Mesenchymal stem cell (in vitro differentiated cells and primary cell): ENCODE results near the gene AQP2.
A peak's percentile ranks its signal among the peaks of the same experiment; 100 is the strongest.

Source experiments
- DNase-seq: peaks from one replicate; pipeline ENCODE4 v3.0.0-alpha.2; 2013
- H2AFZ ChIP-seq: one replicate; pipeline ENCODE4 v1.6.1; 2013; ENCODE audit warnings: low read depth, mild to moderate bottlenecking, control low read depth, inconsistent platforms, low read length, moderate library complexity
- H2AK5ac ChIP-seq: 2 replicates; pipeline ENCODE4 v1.6.1; 2013; ENCODE audit warnings: low read length, moderate library complexity, mild to moderate bottlenecking, inconsistent platforms; ENCODE audit not compliant: severe bottlenecking
- H2BK120ac ChIP-seq: one replicate; pipeline ENCODE4 v1.6.1; 2013; ENCODE audit warnings: low read depth, mild to moderate bottlenecking, inconsistent platforms, low read length, moderate library complexity
- H2BK12ac ChIP-seq, 2 experiments: one replicate each; pipeline ENCODE4 v1.6.1; 2013; ENCODE audit warnings: inconsistent platforms in 2 of 2, low read length in 2 of 2, mild to moderate bottlenecking in 2 of 2, moderate library complexity in 2 of 2, control low read depth in 1 of 2
- H2BK15ac ChIP-seq: one replicate; pipeline ENCODE4 v1.6.1; 2013; ENCODE audit warnings: mild to moderate bottlenecking, low read depth, inconsistent platforms; ENCODE audit not compliant: poor library complexity, severe bottlenecking
- H2BK5ac ChIP-seq: 2 replicates; pipeline ENCODE4 v1.6.1; 2013; ENCODE audit warnings: low read depth, mild to moderate bottlenecking, low read length, control low read depth, inconsistent platforms; ENCODE audit not compliant: poor library complexity, severe bottlenecking
- H3K14ac ChIP-seq, 2 experiments: one replicate each; pipeline ENCODE4 v1.6.1; 2013; ENCODE audit warnings: inconsistent platforms in 2 of 2, low read length in 2 of 2, control low read depth in 1 of 2, mild to moderate bottlenecking in 1 of 2, moderate library complexity in 1 of 2
- H3K18ac ChIP-seq, 2 experiments: one replicate each; pipeline ENCODE4 v1.6.1; 2013; ENCODE audit warnings: inconsistent platforms in 2 of 2, low read length in 2 of 2, control low read depth in 1 of 2, low read depth in 1 of 2, mild to moderate bottlenecking in 1 of 2
- H3K23ac ChIP-seq, 2 experiments: one replicate each; pipeline ENCODE4 v1.6.1; 2013; ENCODE audit warnings: inconsistent platforms in 2 of 2, low read length in 2 of 2, mild to moderate bottlenecking in 2 of 2, moderate library complexity in 2 of 2, control low read depth in 1 of 2
- H3K27ac ChIP-seq: 2 replicates; pipeline ENCODE4 v1.5.1; 2013; ENCODE audit warnings: mild to moderate bottlenecking, moderate library complexity, low read length, control low read depth, inconsistent platforms; ENCODE audit not compliant: poor library complexity, severe bottlenecking
- H3K27me3 ChIP-seq, 2 experiments: 2 replicates each; pipeline versions ENCODE4 v1.6.1 to v1.7.0; 2013; ENCODE audit warnings: low read length in 2 of 2, mild to moderate bottlenecking in 2 of 2, moderate library complexity in 2 of 2, control low read depth in 1 of 2, inconsistent platforms in 1 of 2; ENCODE audit not compliant: control insufficient read depth in 1 of 2, insufficient read depth in 1 of 2
- H3K36me3 ChIP-seq, 2 experiments: 2 replicates each; pipeline versions ENCODE4 v1.6.1 to v1.7.0; 2013; ENCODE audit warnings: low read length in 2 of 2, control low read depth in 1 of 2, inconsistent platforms in 1 of 2, low read depth in 1 of 2, mild to moderate bottlenecking in 1 of 2; ENCODE audit not compliant: insufficient read depth in 2 of 2, control insufficient read depth in 1 of 2
- H3K4ac ChIP-seq, 2 experiments: one replicate each; pipeline ENCODE4 v1.6.1; 2013; ENCODE audit warnings: inconsistent platforms in 2 of 2, low read length in 2 of 2, mild to moderate bottlenecking in 2 of 2, moderate library complexity in 2 of 2, control low read depth in 1 of 2, low read depth in 1 of 2
- H3K4me1 ChIP-seq: 2 replicates; pipeline ENCODE4 v1.6.1; 2013; ENCODE audit warnings: low read depth, low read length, control low read depth; ENCODE audit not compliant: control insufficient read depth, insufficient read depth
- H3K4me2 ChIP-seq: 2 replicates; pipeline ENCODE4 v1.6.1; 2013; ENCODE audit warnings: low read length, mild to moderate bottlenecking, inconsistent platforms; ENCODE audit not compliant: poor library complexity, severe bottlenecking
- H3K4me3 ChIP-seq, 2 experiments: 2 replicates each; pipeline versions ENCODE4 v1.5.1 to v1.7.0; 2013; ENCODE audit warnings: low read length in 2 of 2, mild to moderate bottlenecking in 2 of 2, control low read depth in 1 of 2, low read depth in 1 of 2; ENCODE audit not compliant: insufficient read depth in 1 of 2
- H3K79me1 ChIP-seq: replicated peaks from 2 replicates; pipeline ENCODE4 v1.6.1; 2013; ENCODE audit warnings: mild to moderate bottlenecking, control low read depth, low read length, inconsistent platforms; ENCODE audit not compliant: poor library complexity, severe bottlenecking
- H3K9ac ChIP-seq: 2 replicates; pipeline ENCODE4 v1.7.0; 2013; ENCODE audit warnings: mild to moderate bottlenecking, low read length, moderate library complexity
- H3K9me3 ChIP-seq: 2 replicates; pipeline ENCODE4 v1.7.0; 2013; ENCODE audit warnings: mild to moderate bottlenecking, low read length; ENCODE audit not compliant: control insufficient read depth
- H4K8ac ChIP-seq: one replicate; pipeline ENCODE4 v1.6.1; 2013; ENCODE audit warnings: inconsistent platforms, mild to moderate bottlenecking, low read length, moderate library complexity
- H4K91ac ChIP-seq: one replicate; pipeline ENCODE4 v1.6.1; 2013; ENCODE audit warnings: mild to moderate bottlenecking, low read length, inconsistent platforms
- WGBS: methylation state at CpG from one replicate; pipeline ENCODE4 v1.1.7; 2013; ENCODE audit warnings: mixed read lengths; 5-methylcytosine and 5-hydroxymethylcytosine counted together

Gene AQP2

GRCh38 chr12:49967042-49967776 is 16.7 kb downstream of the AQP2 start:
- 1% methylated on average over 38 of the region's 40 CpGs for WGBS
- DNase-seq = peak; percentile 84
- Histone ChIP-seq H3K4me1 (peaks cover 23% of the 10 kb centered on the region), H3K36me3 (no peaks in the 10 kb centered on the region), H2BK120ac (no peak overlapping the region), H3K4me3 (peak overlapping the region in 1 of 2 experiments; percentile 76), H2BK12ac (peak overlapping the region; percentile 38 to 60), H2AFZ (peak overlapping the region; percentile 90), H3K9ac (peak overlapping the region; percentile 58), H3K14ac (no peak overlapping the region), H2BK15ac (peak overlapping the region; percentile 74), H3K79me1 (no peaks in the 10 kb centered on the region), H3K9me3 (no peaks in the 10 kb centered on the region), H3K23ac (no peak overlapping the region), H2BK5ac (no peak overlapping the region), H2AK5ac (no peak overlapping the region), H4K8ac (peak overlapping the region; percentile 59), H3K18ac (peak overlapping the region in 1 of 2 experiments; percentile 85), H3K27ac (no peak overlapping the region), H3K27me3 (peaks cover 69 to 77% of the 10 kb centered on the region in 2 experiments), H3K4me2 (peak overlapping the region; percentile 79), H3K4ac (peak overlapping the region in 1 of 2 experiments; percentile 1), H4K91ac (peak overlapping the region; percentile 64)

- Histone ChIP-seq H3K9me3 (no peaks in the 10 kb centered on the region), H3K23ac (no peak overlapping the region), H3K4ac (peak overlapping the region in 1 of 2 experiments; percentile 1), H3K4me3 (peak overlapping the region in 1 of 2 experiments; percentile 76), H2AK5ac (no peak overlapping the region), H2AFZ (no peak overlapping the region), H4K8ac (peak overlapping the region; percentile 4), H3K4me1 (peaks cover 21% of the 10 kb centered on the region), H3K27ac (no peak overlapping the region), H3K27me3 (peaks cover 69 to 75% of the 10 kb centered on the region in 2 experiments), H4K91ac (no peak overlapping the region), H2BK12ac (no peak overlapping the region), H2BK15ac (no peak overlapping the region), H3K14ac (no peak overlapping the region), H3K4me2 (peak overlapping the region; percentile 52), H3K9ac (peak overlapping the region; percentile 58), H2BK5ac (no peak overlapping the region), H3K36me3 (no peaks in the 10 kb centered on the region), H2BK120ac (no peak overlapping the region), H3K79me1 (no peaks in the 10 kb centered on the region), H3K18ac (no peak overlapping the region)
- DNase-seq = no peak
- WGBS = 43% methylated on average over 13 of the region's 15 CpGs
These were observed 17.3 kb downstream of the AQP2 start for GRCh38 chr12:49967777-49968250.

GRCh38 chr12:49968471-49968870 is 17.9 kb downstream of the AQP2 start:
- H3K4me2 ChIP-seq = no peak overlapping the region
- H3K4me3 ChIP-seq = no peak overlapping the region
- H2BK120ac ChIP-seq = no peak overlapping the region
- no peaks in the 10 kb centered on the region for H3K79me1 ChIP-seq
- 84% methylated on average over 6 of the region's 6 CpGs for WGBS
- no peak overlapping the region for H3K9ac ChIP-seq
- no peak overlapping the region for H4K91ac ChIP-seq
- H3K14ac ChIP-seq = no peak overlapping the region
- no peak overlapping the region for H3K27ac ChIP-seq
- no peak overlapping the region for H3K23ac ChIP-seq
- DNase-seq = no peak
- H3K18ac ChIP-seq = no peak overlapping the region
- no peak overlapping the region for H4K8ac ChIP-seq
- no peaks in the 10 kb centered on the region for H3K36me3 ChIP-seq
- H2AK5ac ChIP-seq = no peak overlapping the region
- H2BK5ac ChIP-seq = no peak overlapping the region
- no peak overlapping the region for H2BK15ac ChIP-seq
- peaks cover 14% of the 10 kb centered on the region for H3K4me1 ChIP-seq
- no peak overlapping the region for H3K4ac ChIP-seq
- H3K9me3 ChIP-seq = no peaks in the 10 kb centered on the region
- no peak overlapping the region for H2BK12ac ChIP-seq
- peaks cover 69 to 73% of the 10 kb centered on the region in 2 experiments for H3K27me3 ChIP-seq
- no peak overlapping the region for H2AFZ ChIP-seq

GRCh38 chr12:49969027-49969426 is 18.5 kb downstream of the AQP2 start:
- H2BK12ac ChIP-seq = no peak overlapping the region
- no peak overlapping the region for H4K8ac ChIP-seq
- no peaks in the 10 kb centered on the region for H3K36me3 ChIP-seq
- H3K4ac ChIP-seq = no peak overlapping the region
- no peak overlapping the region for H2BK15ac ChIP-seq
- H3K4me3 ChIP-seq = no peak overlapping the region
- H3K23ac ChIP-seq = no peak overlapping the region
- no peak overlapping the region for H3K4me2 ChIP-seq
- no peak overlapping the region for H2AK5ac ChIP-seq
- DNase-seq = no peak
- H3K9ac ChIP-seq = no peak overlapping the region
- H3K27ac ChIP-seq = no peak overlapping the region
- 90% methylated on average over 5 of the region's 5 CpGs for WGBS
- H3K4me1 ChIP-seq = peaks cover 14% of the 10 kb centered on the region
- H2BK5ac ChIP-seq = no peak overlapping the region
- no peak overlapping the region for H4K91ac ChIP-seq
- no peak overlapping the region for H3K14ac ChIP-seq
- no peaks in the 10 kb centered on the region for H3K9me3 ChIP-seq
- no peak overlapping the region for H2BK120ac ChIP-seq
- H3K18ac ChIP-seq = no peak overlapping the region
- H3K79me1 ChIP-seq = no peaks in the 10 kb centered on the region
- peaks cover 63 to 76% of the 10 kb centered on the region in 2 experiments for H3K27me3 ChIP-seq
- no peak overlapping the region for H2AFZ ChIP-seq
